Thyroid gland (tissue), 4 donors: ENCODE measurements around the gene TOR1B. TPM values are rescaled to one million over a fixed set of nuclear protein-coding genes. Genes with fewer than 3 reads are reported as not detected.

ENCODE experiments used
- DNase-seq, 2 donors: peaks; one replicate each; pipeline ENCODE4 v3.0.0-alpha.2; 2019
- H3K27ac ChIP-seq, 3 donors: fragments of 200-600 bp; sonication (generic); 1 replicate in 2 of 3; 2 replicates in 1 of 3; pipeline ENCODE4 v1.5.1; 2016 to 2019; ENCODE audit warnings: mild to moderate bottlenecking in 1 of 3, moderate library complexity in 1 of 3
- H3K27me3 ChIP-seq: fragments of 200-600 bp; sonication (generic); one replicate; pipeline ENCODE4 v1.5.1; 2019
- H3K36me3 ChIP-seq, 2 donors: fragments of 200-600 bp; sonication (generic); one replicate each; pipeline ENCODE4 v1.5.1; 2016 to 2019
- H3K4me1 ChIP-seq, 2 donors: fragments of 200-600 bp; sonication (generic); one replicate each; pipeline ENCODE4 v1.5.1; 2017 to 2019
- H3K4me3 ChIP-seq, 3 donors: fragments of 200-600 bp; sonication (generic); replicated peaks in 1 of 3; 1 replicate in 2 of 3; 2 replicates in 1 of 3; pipeline ENCODE4 v1.5.1; 2016; ENCODE audit warnings: mild to moderate bottlenecking in 1 of 3
- H3K9me3 ChIP-seq: fragments of 200-600 bp; sonication (generic); one replicate; pipeline ENCODE4 v1.5.1; 2017
- POLR2A ChIP-seq, 2 donors: fragments of 450-650 bp; IDR thresholded peaks; one replicate each; pipeline ENCODE4 v1.6.1; 2017; ENCODE audit warnings: antibody characterized with exemption in 2 of 2, mild to moderate bottlenecking in 2 of 2, moderate library complexity in 1 of 2
- WGBS, 2 donors: methylation state at CpG; one replicate each; pipeline ENCODE4 v1.1.5; 2017; 5-methylcytosine and 5-hydroxymethylcytosine counted together
- intact Hi-C: fragments of 100-400 bp; cut with DNase I; formaldehyde crosslinking; loops from one replicate; pipeline ENCODE4 v1.15.1; 2023
- total RNA-seq, 4 donors: library from RNA; depleted of rRNA; stranded (reverse); fragments of >200 nt; gene quantifications; one replicate each; pipeline ENCODE4 v1.2.3, GENCODE V29; 2016
- TF ChIP-seq, protein P1 (sequence below), 6 experiments: fragments of 200-600 bp in 3 of 6; fragments of 450-650 bp in 3 of 6; sonication (generic) in 3 of 6; IDR thresholded peaks; one replicate each; pipeline ENCODE4 v1.5.1; 2016 to 2019; ENCODE audit warnings: antibody characterized with exemption in 6 of 6, mild to moderate bottlenecking in 2 of 6, inconsistent platforms in 1 of 6, moderate library complexity in 1 of 6

TOR1B gene, protein sequence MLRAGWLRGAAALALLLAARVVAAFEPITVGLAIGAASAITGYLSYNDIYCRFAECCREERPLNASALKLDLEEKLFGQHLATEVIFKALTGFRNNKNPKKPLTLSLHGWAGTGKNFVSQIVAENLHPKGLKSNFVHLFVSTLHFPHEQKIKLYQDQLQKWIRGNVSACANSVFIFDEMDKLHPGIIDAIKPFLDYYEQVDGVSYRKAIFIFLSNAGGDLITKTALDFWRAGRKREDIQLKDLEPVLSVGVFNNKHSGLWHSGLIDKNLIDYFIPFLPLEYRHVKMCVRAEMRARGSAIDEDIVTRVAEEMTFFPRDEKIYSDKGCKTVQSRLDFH
- 10 to 100 TPM; 25.2 to 36.3 (median 29.7) TPM for total RNA-seq

DNA sequence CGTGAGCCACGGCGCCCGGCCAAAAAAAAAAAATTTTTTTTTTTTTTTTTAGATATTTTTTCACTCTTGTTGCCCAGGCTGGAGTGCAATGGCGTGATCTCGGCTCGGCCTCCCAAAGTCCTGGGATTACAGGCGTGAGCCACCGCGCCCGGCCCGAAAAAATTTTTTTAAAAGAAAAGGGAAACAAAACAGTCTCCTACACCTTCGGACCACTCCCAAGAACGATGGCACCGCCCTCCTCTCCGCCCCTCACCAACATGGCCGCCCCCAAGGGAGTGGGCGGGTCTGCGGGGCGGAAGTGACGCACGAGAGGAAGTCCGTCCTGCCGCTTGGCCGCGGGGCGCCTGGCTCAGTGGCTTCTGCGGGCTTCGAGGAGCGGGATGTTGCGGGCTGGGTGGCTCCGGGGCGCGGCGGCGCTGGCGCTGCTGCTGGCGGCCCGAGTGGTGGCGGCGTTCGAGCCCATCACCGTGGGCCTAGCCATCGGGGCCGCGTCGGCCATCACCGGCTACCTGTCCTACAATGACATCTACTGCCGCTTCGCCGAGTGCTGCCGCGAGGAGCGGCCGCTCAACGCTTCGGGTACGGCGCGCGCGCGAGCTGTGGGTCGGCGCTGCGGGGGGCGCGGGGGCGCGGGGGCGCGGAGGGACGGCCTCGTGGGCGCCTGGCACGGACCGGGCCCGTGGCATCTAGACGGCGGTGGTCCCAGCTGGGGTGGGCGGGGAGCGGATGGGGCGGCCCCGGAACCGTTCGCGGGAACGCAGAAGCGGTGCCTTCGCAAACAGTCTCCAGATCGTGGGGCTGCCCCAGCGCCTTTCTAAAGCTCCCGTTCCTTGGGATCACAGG lies at the start of gene TOR1B:
Gene TOR1B (plus strand): TSS at position 352 of the 843 bp plus-strand sequence. CDS start 29 bp downstream, at position 381.
- TF ChIP-seq, protein P1, sequence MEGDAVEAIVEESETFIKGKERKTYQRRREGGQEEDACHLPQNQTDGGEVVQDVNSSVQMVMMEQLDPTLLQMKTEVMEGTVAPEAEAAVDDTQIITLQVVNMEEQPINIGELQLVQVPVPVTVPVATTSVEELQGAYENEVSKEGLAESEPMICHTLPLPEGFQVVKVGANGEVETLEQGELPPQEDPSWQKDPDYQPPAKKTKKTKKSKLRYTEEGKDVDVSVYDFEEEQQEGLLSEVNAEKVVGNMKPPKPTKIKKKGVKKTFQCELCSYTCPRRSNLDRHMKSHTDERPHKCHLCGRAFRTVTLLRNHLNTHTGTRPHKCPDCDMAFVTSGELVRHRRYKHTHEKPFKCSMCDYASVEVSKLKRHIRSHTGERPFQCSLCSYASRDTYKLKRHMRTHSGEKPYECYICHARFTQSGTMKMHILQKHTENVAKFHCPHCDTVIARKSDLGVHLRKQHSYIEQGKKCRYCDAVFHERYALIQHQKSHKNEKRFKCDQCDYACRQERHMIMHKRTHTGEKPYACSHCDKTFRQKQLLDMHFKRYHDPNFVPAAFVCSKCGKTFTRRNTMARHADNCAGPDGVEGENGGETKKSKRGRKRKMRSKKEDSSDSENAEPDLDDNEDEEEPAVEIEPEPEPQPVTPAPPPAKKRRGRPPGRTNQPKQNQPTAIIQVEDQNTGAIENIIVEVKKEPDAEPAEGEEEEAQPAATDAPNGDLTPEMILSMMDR (IDR thresholded peaks at IDR 0.05): peak in 1 of 6 experiments; percentile 6
- TF ChIP-seq POLR2A (IDR thresholded peaks at IDR 0.05): peak in 1 of 2 donors; percentile 86
- H3K27me3 ChIP-seq: no peaks in the 10 kb centered on the region
- peak within 1 kb of the TSS; percentile 54 to 80 (median 79) for H3K27ac ChIP-seq
- no peaks in the 10 kb centered on the region for H3K36me3 ChIP-seq
- WGBS, 2 donors: 3 to 7% methylated on average over 15 to 28 of the region's 93 CpGs
- H3K4me1 ChIP-seq: peaks cover 6 to 7% of the 10 kb centered on the region in 2 donors
- H3K9me3 ChIP-seq: no peaks in the 10 kb centered on the region
- intact Hi-C loops: no loop called here
- H3K4me3 ChIP-seq: peak within 1 kb of the TSS; percentile 76 to 97 (median 88)
- DNase-seq: peak; percentile 91 to 95

DNA sequence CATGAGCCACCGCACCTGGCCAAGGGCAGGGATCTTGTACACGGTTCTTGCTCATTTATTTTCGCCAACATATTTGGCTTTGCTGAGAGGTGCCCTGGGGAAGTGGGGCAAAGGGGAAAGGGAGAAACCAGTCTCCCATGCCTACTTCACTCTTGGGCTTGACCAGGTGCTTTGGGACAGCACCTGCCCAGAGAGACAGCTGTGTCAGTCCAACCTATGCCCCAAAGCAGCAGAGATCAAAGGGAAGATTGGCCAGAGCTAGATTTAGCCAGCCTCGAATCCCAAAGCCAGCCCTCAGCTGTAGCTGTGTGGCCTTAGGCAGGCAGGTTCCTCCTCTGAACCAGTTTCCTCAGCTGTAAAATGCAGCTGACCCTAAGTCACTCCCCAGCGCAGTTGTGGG lies 47.8 kb upstream of the TOR1B start:
- WGBS, 2 donors: 91 to 93% methylated on average over 5 of the region's 5 CpGs
- intact Hi-C loops: no loop called here
- no peak overlapping the region for H3K27ac ChIP-seq
- no peak overlapping the region for H3K4me3 ChIP-seq
- H3K27me3 ChIP-seq: no peaks in the 10 kb centered on the region
- no peaks in the 10 kb centered on the region for H3K9me3 ChIP-seq
- TF ChIP-seq, protein P1 (IDR thresholded peaks at IDR 0.05): no peak
- TF ChIP-seq POLR2A (IDR thresholded peaks at IDR 0.05): no peak
- DNase-seq: no peak
- H3K4me1 ChIP-seq: peaks cover 12 to 18% of the 10 kb centered on the region in 2 donors
- no peaks in the 10 kb centered on the region for H3K36me3 ChIP-seq

- no peak overlapping the region for H3K27ac ChIP-seq
- TF ChIP-seq POLR2A (IDR thresholded peaks at IDR 0.05): no peak
- TF ChIP-seq, protein P1 (IDR thresholded peaks at IDR 0.05): no peak
- H3K4me1 ChIP-seq: peaks cover 12 to 18% of the 10 kb centered on the region in 2 donors
- intact Hi-C loops: no loop called here
- H3K36me3 ChIP-seq: no peaks in the 10 kb centered on the region
- DNase-seq: no peak
- 89 to 96% methylated on average over 6 of the region's 6 CpGs for WGBS, 2 donors
- no peak overlapping the region for H3K4me3 ChIP-seq
- H3K9me3 ChIP-seq: no peaks in the 10 kb centered on the region
- H3K27me3 ChIP-seq: no peaks in the 10 kb centered on the region
Observed at GRCh38 chr9:129756191-129756590, 46.8 kb upstream of the TOR1B start.

DNA sequence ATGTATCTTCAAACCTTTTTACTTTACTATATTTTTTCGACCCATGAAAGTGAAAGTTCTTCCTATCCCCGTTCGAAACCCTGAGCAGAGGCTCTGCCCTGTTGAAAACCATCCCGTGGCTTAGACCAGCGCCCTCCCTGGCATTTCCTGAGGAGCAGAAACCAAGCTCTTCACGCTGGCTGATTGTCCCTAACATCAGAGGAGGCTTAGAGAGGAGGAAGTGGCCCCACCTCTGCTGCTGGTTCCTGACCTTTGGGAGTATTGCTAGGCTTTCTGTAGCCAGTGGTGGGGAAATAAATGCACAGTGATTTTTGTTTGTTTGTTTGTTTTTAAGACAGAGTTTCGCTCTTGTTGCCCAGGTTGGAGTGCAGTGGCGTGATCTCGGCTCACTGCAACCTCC lies 45.9 kb upstream of the TOR1B start:
- TF ChIP-seq, protein P1 (IDR thresholded peaks at IDR 0.05): no peak
- no peak for TF ChIP-seq POLR2A (IDR thresholded peaks at IDR 0.05)
- WGBS, 2 donors: 68 to 74% methylated on average over 9 of the region's 9 CpGs
- Histone ChIP-seq H3K27me3 (no peaks in the 10 kb centered on the region), H3K4me3 (no peak overlapping the region), H3K27ac (no peak overlapping the region), H3K4me1 (peaks cover 9 to 17% of the 10 kb centered on the region in 2 donors), H3K36me3 (no peaks in the 10 kb centered on the region), H3K9me3 (no peaks in the 10 kb centered on the region)
- no peak for DNase-seq
- intact Hi-C loops: no loop called here
